GM18505 (cell line): ENCODE data around the gene CCND1.
"Not testable (repeated sequence)": the region's sequence is repeated elsewhere in the genome, so short reads cannot be mapped to it uniquely, and the experiment has no call there.

Experiments
- ATAC-seq: cut with Tn5 transposase; IDR thresholded peaks from one replicate; pipeline ENCODE4 v1.9.1; 2021; ENCODE audit not compliant: unreplicated experiment
- POLR2A ChIP-seq: IDR thresholded peaks from 4 replicates; pipeline ENCODE4 v1.6.1; 2011; ENCODE audit warnings: borderline replicate concordance; ENCODE audit not compliant: insufficient read depth, insufficient read length; ENCODE audit errors: extremely low read depth

The CCND1 gene

DNA sequence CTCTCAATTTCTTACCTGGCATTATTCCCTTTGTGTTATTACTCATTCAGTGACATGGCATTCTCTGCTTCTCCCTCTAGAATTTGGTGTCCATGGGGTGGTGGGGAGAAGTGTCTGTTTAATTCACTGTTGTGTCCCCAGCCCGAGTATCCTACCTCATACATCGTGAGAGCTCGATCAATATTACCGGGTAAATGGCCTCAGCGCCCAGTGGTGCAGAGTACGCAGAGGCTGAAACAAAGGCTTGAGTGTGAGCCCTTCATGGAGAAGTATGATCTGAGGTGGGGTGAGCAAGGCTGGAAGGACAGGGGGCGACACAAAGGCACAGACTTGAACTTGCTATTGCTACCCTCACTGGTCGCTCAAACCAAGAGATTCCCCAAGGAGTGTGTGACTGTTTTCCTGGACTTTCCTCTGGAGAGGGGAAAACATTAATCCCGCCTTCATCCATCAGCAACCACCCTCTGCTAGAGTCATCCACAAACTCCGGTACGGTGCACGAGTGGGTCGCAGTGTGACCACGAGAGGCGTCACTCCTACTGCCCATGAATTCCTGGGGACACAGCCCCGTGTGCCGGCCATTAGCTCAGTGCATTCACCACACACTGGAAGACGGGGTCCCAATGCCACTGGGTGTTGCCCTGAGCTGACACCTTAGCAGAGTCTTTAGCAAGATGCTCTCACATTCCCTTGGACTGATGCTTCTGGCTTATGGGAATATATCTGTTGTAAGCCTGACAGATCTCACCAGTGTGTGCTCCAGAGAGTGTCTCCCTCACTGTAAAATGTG, 35.0 kb upstream of the CCND1 start:
- ATAC-seq = no peak
- no peak for TF ChIP-seq POLR2A

DNA sequence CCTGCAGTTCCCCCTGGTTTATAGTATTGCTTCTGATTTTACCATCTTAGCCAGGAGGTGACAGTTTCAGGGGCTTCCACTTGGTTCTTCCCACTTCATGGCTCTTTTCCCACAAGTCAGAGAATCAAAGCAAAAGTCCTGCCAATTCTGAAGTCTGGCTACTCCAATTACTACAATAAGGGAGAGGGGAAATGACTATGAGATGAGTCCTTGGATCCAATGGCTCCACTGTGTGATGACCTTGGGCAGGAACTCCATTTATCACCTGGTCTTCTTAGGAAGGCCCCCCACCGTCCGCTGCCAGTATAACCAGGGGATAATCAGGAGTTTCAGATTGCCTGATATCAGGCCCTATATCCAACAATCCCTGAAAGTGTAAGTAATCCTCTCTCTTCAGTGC, 31.6 kb upstream of the CCND1 start:
- no peak for ATAC-seq
- no peak for TF ChIP-seq POLR2A

DNA sequence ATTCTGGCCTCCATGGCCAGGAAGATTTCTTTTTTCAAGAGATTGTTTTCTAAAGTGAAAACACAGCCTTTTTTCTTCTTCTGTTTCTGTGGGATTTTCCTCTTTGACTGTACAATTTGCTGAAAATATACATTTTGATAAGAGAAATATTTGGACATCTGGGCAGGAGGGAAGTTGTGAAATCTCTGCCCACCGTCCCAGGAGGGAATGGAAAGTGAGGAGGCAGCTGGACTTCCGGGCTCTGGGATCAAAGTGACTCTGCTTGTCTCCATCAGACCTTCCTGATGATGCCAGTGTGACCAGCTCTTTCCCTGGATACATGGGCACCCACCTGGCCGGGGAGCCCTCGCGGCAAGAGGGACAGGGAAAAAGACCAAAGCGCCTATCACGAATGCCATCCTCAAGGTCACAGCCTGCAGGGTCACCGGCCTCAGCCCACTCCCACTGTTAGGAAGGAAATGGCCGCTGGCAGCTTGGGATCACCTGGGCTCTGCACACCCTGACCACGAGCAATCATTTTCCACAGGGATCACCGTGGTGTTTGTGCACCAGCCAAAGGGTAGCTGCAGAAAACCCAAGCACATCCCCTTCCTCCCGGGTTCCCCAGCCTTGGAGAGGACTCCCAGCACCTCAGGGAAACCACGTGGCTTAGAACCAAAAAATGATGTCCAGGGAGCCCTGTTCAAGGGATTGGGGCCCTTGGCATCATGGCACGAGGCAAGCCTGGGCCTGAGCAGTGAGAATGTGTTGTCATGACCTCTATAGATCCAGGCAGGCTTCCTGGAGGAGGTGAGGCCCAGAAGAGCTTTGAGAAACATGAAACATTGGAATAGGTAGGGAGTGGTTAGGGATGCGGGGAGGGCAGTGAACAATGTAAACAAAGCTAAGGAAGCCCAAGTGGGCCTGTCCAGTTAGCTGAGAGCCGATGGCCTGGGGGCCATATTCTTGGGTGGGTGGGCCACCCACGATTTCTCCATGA, 29.1 kb upstream of the CCND1 start:
- ATAC-seq = no peak
- no peak for TF ChIP-seq POLR2A

DNA sequence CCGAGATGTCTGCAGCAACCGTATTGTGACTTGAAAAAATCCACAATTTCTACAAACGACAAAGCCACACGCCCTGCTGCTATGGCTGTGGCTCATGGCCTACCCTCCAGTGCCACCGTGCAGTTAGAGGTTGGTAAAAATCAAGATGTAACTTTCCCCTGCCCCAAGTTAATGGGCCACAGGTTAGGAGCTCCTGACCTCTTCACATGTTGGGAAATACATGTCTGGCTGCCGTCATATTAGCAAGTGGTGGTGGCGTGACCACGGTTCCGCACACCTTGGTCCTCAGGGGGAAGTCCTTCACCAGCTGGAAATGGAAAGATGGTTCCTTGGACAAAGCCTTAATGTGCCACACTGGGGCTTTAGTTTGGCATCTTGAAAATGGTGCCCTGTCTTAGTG, 27.4 kb upstream of the CCND1 start:
- no peak for ATAC-seq
- no peak for TF ChIP-seq POLR2A

DNA sequence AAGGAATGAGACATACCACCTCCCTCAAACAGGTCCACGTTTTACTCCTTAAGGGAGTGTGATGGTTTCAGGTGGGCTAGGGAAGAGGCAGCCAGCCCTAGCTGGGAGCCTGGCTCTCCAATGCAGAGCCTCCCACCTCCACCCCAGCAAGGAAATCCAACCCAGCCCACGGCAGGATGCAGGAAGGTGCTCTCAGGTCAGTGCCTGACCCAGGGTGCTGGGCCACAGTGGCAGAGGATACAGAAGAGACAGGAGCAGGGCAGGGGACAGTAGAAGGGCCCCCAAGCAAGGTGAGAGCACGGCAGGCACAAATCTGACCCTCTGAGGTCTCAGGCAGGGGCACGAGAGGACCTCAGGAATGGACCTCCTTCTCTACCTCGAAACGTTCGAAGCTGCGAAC, 26.9 kb upstream of the CCND1 start:
- TF ChIP-seq POLR2A = no peak
- ATAC-seq = no peak

DNA sequence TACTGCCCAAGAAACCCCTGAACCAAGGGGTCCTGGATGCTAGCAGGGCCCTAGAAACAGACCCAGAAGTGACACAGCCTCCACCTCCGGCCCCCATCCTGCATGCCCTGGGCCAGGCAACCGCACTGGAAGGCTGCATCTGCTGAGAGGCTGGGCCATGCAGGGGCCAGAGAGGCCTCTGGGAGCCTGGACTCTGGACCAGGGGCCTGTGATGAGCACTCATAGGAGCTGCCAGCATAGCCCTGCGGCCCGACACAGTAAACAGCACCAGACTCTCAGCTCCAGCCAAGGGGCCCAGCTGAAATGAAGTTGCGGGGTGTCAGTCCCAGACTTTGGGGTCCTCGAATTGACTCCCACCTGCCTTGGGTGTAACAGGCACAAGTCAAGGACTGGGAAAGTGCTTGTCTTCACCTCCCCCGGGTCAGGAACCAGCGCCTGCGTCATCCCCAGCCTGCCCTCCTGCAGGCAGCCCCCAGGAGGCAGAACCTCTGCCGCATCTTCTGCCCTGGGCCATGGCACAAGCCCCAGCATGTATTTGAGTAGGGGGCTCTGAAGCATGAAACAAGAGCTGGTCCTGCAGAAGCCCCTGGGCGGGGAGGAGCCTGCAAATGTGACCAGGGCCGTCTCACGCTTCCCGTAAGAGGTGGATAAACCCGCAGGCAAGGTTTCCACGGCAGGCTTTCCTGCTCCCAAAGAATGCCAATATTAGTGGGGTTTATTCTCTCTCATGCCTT, 25.2 kb upstream of the CCND1 start:
- ATAC-seq = no peak
- no peak for TF ChIP-seq POLR2A

GRCh38 chr11:69617220-69617619, 23.7 kb upstream of the CCND1 start:
- no peak for TF ChIP-seq POLR2A

DNA sequence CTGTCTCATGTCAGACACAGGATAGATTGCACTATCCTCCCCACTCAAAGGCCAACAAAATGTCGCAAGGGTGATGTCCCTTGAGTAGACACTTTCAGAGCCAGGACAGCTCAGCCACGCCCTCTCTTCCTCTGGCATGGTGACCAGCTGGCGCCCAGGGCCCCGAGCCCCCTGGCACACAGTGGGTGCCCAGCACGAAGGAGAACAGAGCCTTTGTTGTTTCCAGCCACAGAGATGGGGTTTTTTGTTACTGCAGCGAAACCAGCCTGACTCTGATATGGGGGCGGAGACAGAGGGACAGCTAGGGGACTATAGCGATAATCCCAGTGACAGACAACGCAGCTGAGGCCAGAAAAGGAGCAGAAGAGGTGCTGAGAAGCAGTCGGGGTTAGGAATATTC, 23.3 kb upstream of the CCND1 start:
- TF ChIP-seq POLR2A = no peak
- ATAC-seq = no peak

More at GRCh38 chr11:69617220-69617619, 23.7 kb upstream of the CCND1 start:
- ATAC-seq = no peak

DNA sequence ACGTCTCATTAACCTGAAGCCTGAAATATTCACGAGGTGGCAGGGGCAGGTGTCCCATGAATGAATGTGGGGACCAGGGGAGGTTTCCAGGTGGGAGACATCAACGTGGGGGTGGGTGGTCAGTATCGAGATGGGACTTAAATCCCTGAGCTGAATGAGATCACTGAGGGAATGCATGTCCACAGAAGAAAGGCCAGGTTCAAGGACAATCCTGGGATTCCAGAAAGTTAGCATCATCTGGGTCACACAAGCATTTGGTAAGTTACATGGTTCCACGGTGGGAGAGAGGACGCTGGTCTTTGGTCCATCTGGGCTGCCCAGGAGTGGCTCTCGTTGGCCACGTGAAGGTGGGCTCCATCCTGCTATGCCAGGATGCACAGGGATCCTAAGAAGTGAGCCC, 22.7 kb upstream of the CCND1 start:
- ATAC-seq = no peak
- TF ChIP-seq POLR2A = no peak

- no peak for ATAC-seq
- no peak for TF ChIP-seq POLR2A
Measured at GRCh38 chr11:69620683-69621290, 20.2 kb upstream of the CCND1 start.

DNA sequence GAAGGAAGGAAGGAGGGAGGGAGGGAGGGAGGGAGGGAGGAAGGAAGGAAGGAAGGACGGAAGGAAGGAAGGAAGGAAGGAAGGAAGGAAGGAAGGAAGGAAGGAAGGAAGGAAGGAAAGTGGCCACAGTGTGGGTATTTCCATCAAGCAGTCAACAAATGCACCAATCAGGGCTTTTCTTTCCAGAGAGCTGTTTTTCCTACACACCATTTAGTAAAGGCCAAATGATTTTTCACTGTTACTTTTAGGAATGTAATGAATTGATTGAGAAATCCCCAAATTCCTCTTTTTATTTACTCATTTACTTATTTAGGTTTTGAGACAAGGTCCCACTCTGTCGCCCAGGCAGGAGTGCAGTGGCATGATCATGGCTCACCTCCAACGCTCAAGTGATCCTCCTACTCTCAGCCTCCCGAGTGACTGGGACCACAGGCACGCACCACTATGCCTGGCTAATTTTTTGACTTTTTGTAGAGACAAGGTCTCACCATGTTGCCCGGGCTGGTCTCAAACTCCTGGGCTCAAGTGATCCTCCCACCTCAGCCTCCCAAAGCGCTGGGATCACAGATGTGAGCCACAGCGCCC, 18.8 kb upstream of the CCND1 start:
- not testable (repeated sequence) for ATAC-seq

DNA sequence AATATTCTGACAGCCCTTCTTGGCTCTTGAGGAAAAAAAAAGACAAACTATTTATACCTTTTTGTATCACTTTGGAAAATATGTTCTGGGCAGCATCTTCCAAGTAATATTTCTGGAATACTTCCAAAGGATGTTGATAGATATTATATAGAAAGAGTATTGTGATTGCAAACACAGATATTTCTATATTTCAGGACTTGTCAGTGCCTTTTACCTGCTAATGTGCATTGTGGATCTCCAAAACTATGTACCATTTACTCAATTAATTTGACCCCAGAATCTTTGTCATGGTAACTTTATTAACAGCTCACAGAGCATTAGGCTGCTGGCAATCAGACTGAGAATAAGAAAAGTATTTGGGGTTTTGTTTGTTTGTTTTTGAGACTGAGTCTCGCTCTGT, 16.7 kb upstream of the CCND1 start:
- no peak for TF ChIP-seq POLR2A
- no peak for ATAC-seq

- ATAC-seq = no peak
- no peak for TF ChIP-seq POLR2A
Measured at GRCh38 chr11:69625476-69625875, 15.5 kb upstream of the CCND1 start.
